SJSA1 (cell line): ENCODE measurements around the gene MZT2B. TPM values are rescaled to one million over a fixed set of nuclear protein-coding genes. Genes with fewer than 3 reads are reported as not detected.
"Not testable (repeated sequence)": the region's sequence is repeated elsewhere in the genome, so short reads cannot be mapped to it uniquely, and the experiment has no call there.

Experiments
- DNase-seq, 2 experiments: peaks; one replicate each; pipeline ENCODE4 v3.0.0-alpha.2; 2015 to 2020; ENCODE audit warnings: low spot score in 2 of 2, low read depth in 1 of 2
- H3K27ac ChIP-seq: fragments of 250-450 bp; sonication (Bioruptor Pico); 2 replicates; pipeline ENCODE4 v1.5.1; 2020; ENCODE audit warnings: mild to moderate bottlenecking, moderate library complexity
- H3K27me3 ChIP-seq: fragments of 250-450 bp; sonication (Bioruptor Pico); replicated peaks from 2 replicates; pipeline ENCODE4 v1.5.1; 2020; ENCODE audit warnings: mild to moderate bottlenecking, moderate library complexity
- H3K36me3 ChIP-seq: fragments of 250-450 bp; sonication (Bioruptor Pico); 2 replicates; pipeline ENCODE4 v1.5.1; 2020; ENCODE audit warnings: mild to moderate bottlenecking
- H3K4me1 ChIP-seq: fragments of 250-450 bp; sonication (Bioruptor Pico); replicated peaks from 2 replicates; pipeline ENCODE4 v1.6.1; 2021; ENCODE audit warnings: mild to moderate bottlenecking
- H3K4me3 ChIP-seq: fragments of 250-450 bp; sonication (Bioruptor Pico); 2 replicates; pipeline ENCODE4 v1.5.1; 2020; ENCODE audit warnings: mild to moderate bottlenecking
- H3K9me3 ChIP-seq: fragments of 250-450 bp; sonication (Bioruptor Pico); replicated peaks from 2 replicates; pipeline ENCODE4 v1.5.1; 2020; ENCODE audit warnings: mild to moderate bottlenecking
- total RNA-seq: library from RNA; depleted of rRNA; stranded (reverse); fragments of >200 nt; shearing (Covaris generic); gene quantifications from 2 replicates; pipeline ENCODE4 v1.2.3, GENCODE V29; 2014

The MZT2B gene
- total RNA-seq, 1 experiment from 2014 or later: 169 TPM

DNA sequence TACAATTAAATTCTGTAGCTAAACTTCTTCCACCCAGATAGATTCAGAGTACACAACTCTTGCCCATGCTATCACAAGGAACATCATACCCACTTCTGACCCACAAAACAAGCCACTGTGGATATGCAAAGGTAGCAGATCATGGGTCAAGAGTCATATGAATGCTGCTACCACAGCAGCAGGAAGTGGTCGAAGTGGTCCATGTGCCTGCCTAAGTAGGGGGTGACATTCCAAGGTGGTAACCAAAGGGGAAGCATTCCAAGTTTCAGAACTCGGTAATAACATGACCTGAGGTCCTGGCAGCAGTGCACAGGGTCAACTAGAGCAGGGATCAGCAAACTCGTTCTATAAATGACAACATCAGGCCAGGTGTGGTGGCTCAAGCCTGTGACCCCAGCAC is 10.4 kb downstream of the MZT2B start:
- not testable (repeated sequence) for H3K36me3 ChIP-seq, H3K4me3 ChIP-seq, DNase-seq, H3K27ac ChIP-seq, H3K9me3 ChIP-seq, H3K27me3 ChIP-seq, H3K4me1 ChIP-seq

DNA sequence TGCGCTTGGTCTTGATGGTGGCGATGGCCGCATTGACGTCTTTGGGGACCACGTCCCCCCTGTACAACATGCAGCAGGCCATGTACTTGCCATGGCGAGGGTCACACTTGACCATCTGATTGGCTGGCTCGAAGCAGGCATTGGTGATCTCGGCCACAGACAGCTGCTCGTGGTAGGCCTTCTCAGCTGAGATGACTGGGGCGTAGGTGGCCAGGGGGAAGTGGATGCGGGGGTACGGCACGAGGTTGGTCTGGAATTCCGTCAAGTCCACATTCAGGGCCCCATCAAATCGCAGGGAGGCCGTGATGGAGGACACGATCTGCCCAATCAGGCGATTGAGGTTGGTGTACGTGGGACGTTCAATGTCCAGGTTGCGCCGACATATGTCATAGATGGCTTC is 11.8 kb downstream of the MZT2B start:
- not testable (repeated sequence) for H3K9me3 ChIP-seq, DNase-seq, H3K36me3 ChIP-seq, H3K4me1 ChIP-seq, H3K27ac ChIP-seq, H3K4me3 ChIP-seq, H3K27me3 ChIP-seq

DNA sequence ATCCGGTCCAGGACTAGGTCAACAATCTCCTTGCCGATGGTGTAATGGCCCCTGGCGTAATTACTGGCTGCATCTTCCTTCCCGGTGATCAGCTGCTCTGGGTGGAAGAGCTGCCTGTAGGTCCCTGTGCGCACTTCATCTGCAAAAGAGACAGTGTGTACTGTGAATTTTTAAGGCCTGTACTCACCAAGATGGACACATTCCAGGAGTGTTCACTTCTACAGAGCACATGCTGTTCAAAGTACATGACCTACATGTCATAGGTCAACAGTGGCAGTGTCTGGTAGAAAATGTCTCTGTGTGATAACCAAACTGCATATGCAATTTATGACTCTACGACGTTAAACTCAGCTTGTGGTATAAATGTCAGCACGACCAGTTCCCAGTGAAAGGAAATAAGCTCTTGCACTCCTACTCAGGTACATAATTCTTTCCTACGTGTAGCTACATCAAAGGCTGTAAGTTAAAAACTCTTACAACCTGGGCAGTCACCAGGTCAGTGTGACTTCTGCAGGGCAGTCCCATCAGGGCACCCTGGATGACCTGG is 13.1 kb downstream of the MZT2B start:
- not testable (repeated sequence) for H3K36me3 ChIP-seq, DNase-seq, H3K4me3 ChIP-seq, H3K27me3 ChIP-seq, H3K9me3 ChIP-seq, H3K27ac ChIP-seq, H3K4me1 ChIP-seq

DNA sequence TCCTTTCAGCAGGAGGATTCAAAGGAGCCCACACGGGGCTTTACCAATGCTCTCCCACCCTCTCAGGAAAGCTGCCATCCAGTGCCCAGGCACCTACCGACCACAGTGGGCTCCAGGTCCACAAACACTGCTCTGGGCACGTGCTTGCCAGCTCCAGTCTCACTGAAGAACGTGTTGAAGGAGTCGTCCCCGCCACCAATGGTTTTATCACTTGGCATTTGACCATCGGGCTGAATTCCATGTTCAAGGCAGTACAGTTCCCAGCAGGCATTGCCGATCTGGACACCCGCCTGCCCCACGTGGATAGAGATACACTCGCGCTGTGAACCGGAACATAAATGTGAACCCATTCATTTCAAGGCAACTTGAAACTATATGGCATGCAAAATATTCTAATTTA is 14.0 kb downstream of the MZT2B start:
- H3K9me3 ChIP-seq, H3K36me3 ChIP-seq, H3K27me3 ChIP-seq, DNase-seq, H3K4me3 ChIP-seq, H3K4me1 ChIP-seq, H3K27ac ChIP-seq: not testable (repeated sequence)

DNA sequence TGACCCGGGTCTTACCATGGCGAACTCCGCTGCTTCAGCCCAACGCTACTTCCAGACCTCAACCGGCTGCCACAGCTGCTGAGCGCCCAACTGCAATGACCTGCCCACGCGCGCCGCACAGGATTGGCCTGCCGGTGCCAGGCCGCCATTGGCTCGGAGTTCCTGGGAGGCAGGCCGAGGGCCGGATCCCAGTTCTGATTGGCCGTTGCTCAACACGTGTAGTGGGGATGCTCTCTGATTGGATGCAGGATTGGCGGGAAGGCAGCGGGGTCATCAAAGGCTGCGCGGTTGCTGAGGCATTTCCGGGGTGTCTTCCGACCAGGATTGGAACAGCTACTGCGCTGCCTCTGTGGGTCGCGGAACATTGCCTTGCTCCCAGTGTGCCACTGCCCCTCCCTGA is 16.3 kb downstream of the MZT2B start, which contains the start of gene TUBA3E:
TUBA3E (minus strand) TSS at position 97 of the 400 bp plus-strand sequence; CDS start at position 18, 79 bp downstream.
- Histone ChIP-seq H3K4me1 (no peaks in the 10 kb centered on the region), H3K36me3 (no peaks in the 10 kb centered on the region), H3K27ac (no peak within 1 kb of the TSS), H3K27me3 (no peaks in the 10 kb centered on the region), H3K9me3 (no peaks in the 10 kb centered on the region), H3K4me3 (no peak within 1 kb of the TSS)
- DNase-seq: no peak

DNA sequence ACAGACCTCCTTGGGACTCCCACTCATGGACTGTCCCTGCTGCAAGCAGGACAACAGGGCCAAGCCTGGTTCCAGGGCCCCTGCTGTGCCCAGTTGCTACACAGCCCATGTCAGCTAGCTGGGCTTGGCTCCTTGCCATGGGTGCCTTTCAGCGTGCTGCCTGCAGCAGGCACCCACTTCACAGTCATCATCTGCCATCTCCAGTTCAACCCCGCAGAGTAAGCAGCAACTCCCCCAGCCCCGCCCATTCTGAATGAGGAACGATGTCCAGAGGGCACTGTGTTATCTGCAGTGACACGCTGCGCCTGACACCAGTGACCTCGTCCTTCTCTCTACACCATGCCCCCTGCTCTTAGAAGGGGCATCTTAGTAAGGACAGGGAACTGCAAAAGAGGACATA is 20.5 kb downstream of the MZT2B start:
- not testable (repeated sequence) for DNase-seq, H3K36me3 ChIP-seq, H3K27me3 ChIP-seq, H3K4me1 ChIP-seq, H3K9me3 ChIP-seq, H3K4me3 ChIP-seq, H3K27ac ChIP-seq

GRCh38 chr2:130203150-130203549 is 21.1 kb downstream of the MZT2B start:
- not testable (repeated sequence) for H3K4me1 ChIP-seq, H3K36me3 ChIP-seq, DNase-seq, H3K9me3 ChIP-seq, H3K27me3 ChIP-seq, H3K4me3 ChIP-seq, H3K27ac ChIP-seq

GRCh38 chr2:130207051-130207450 is 25.0 kb downstream of the MZT2B start:
- H3K9me3 ChIP-seq, H3K27me3 ChIP-seq, H3K36me3 ChIP-seq, H3K27ac ChIP-seq, H3K4me1 ChIP-seq, H3K4me3 ChIP-seq, DNase-seq: not testable (repeated sequence)

DNA sequence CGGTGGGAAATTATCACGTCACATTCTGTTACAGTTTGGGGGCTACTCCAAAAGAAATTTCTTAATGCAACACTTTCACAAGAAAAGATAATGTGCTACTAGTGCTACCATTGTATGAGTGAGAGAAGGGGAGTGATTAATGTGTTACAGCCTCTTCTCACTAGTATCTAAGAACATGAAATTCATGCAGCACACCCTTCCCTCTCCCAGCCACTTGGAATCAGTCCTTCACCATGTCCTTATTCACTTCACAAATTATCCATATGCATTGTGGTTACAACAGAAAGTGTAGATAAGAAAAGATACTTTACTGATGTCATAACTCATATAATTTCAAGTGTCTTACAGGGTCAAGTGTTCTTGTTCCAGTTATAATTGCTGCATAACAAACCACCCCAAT is 37.1 kb downstream of the MZT2B start:
- not testable (repeated sequence) for H3K36me3 ChIP-seq, DNase-seq, H3K4me3 ChIP-seq, H3K4me1 ChIP-seq, H3K9me3 ChIP-seq, H3K27ac ChIP-seq, H3K27me3 ChIP-seq

- H3K9me3 ChIP-seq, H3K27me3 ChIP-seq, H3K4me1 ChIP-seq, H3K36me3 ChIP-seq, H3K27ac ChIP-seq, H3K4me3 ChIP-seq, DNase-seq: not testable (repeated sequence)
Measured at GRCh38 chr2:130220505-130220904, 38.4 kb downstream of the MZT2B start.

DNA sequence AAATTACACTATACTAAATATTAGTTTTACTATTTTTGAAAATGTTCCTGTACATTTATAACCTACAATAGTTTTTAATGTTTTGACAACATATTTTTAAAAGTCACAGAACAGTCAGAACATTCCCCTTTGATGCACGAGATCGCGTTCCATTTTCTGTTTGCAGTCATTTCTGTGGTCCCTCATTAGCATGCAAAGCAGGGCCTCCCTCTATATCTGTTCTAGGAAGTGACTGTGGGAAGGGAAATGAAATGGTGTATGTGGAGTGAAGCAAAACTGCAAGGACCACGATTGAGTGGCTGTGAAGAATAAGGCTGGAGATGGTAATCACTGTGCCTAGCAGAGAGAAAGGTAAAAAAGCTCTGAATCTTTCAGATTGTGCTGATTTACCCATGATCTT is 40.5 kb downstream of the MZT2B start:
- not testable (repeated sequence) for H3K36me3 ChIP-seq, H3K4me3 ChIP-seq, H3K4me1 ChIP-seq, H3K27me3 ChIP-seq, H3K9me3 ChIP-seq, DNase-seq, H3K27ac ChIP-seq

DNA sequence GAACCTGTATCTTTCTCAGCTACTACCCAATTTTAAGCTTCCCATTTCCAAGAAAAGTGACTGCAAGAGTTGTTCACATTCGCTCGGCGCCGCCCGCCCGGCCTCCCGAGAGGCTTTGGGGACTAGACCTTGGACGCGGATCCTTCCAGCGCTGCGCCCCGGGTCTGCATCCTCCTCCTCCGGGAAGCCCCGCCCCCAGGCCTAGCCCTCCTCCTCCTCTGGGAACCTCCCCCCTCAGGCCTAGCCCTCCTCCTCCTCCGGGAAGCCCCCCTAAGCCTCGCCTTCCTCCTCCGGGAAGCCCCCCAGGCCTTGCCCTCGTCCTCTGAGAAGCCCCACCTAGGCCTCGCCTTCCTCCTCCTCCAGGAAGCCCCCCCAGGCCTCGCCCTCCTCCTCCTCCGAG is 45.9 kb downstream of the MZT2B start:
- H3K36me3 ChIP-seq, H3K27me3 ChIP-seq, DNase-seq, H3K9me3 ChIP-seq, H3K4me3 ChIP-seq, H3K27ac ChIP-seq, H3K4me1 ChIP-seq: not testable (repeated sequence)

- DNase-seq, H3K9me3 ChIP-seq, H3K27ac ChIP-seq, H3K4me1 ChIP-seq, H3K4me3 ChIP-seq, H3K27me3 ChIP-seq, H3K36me3 ChIP-seq: not testable (repeated sequence)
Measured at GRCh38 chr2:130228467-130229160, 46.6 kb downstream of the MZT2B start.

GRCh38 chr2:130229161-130229510 is 47.1 kb downstream of the MZT2B start:
- H3K36me3 ChIP-seq, H3K27me3 ChIP-seq, H3K27ac ChIP-seq, H3K4me3 ChIP-seq, H3K4me1 ChIP-seq, DNase-seq, H3K9me3 ChIP-seq: not testable (repeated sequence)

DNA sequence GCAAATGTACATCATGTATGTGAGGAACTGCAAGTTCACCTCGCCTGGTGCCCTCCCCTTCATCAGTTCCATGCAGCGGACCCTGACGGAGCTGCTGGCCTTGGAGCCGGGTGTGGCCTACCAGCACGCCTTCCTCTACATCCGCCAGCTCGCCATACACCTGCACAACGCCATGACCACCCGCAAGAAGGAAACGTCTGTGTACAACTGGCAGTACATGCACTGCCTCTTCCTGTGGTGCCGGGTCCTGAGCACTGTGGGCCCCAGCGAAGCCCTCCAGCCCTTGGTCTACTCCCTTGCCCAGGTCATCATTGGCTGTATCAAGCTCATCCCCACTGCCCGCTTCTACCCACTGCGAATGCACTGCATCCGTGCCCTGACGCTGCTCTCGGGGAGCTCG is 48.3 kb downstream of the MZT2B start:
- not testable (repeated sequence) for H3K27me3 ChIP-seq, H3K4me1 ChIP-seq

More for the DNA sequence above, 48.3 kb downstream of the MZT2B start:
- not testable (repeated sequence) for H3K4me3 ChIP-seq, H3K27ac ChIP-seq, H3K9me3 ChIP-seq, H3K36me3 ChIP-seq, DNase-seq
